ENCODE measurements around the gene FLT3LG. TPM values are rescaled to one million over a fixed set of nuclear protein-coding genes. Genes with fewer than 3 reads are reported as not detected.
"Not testable (repeated sequence)": the region's sequence is repeated elsewhere in the genome, so short reads cannot be mapped to it uniquely, and the experiment has no call there.

FLT3LG gene
- polyA plus RNA-seq, 3 donors = 2.6 to 3.2 (median 2.7) TPM

- no peak for DNase-seq (ENCODE audit: low read depth in 3 of 3, low spot score in 2 of 3)
Measured at GRCh38 chr19:49440439-49441209, 33.4 kb upstream of the FLT3LG start.

- no peak for DNase-seq (ENCODE audit: low read depth in 3 of 3, low spot score in 2 of 3)
Measured at GRCh38 chr19:49441210-49441959, 32.6 kb upstream of the FLT3LG start, which contains the start of gene SLC17A7. SLC17A7 (minus strand) TSS chr19:49441527; CDS start chr19:49441379, 148 bp downstream.

- DNase-seq (ENCODE audit: low read depth in 3 of 3, low spot score in 2 of 3) = no peak
Measured at GRCh38 chr19:49441960-49442350, 32.1 kb upstream of the FLT3LG start.

DNA sequence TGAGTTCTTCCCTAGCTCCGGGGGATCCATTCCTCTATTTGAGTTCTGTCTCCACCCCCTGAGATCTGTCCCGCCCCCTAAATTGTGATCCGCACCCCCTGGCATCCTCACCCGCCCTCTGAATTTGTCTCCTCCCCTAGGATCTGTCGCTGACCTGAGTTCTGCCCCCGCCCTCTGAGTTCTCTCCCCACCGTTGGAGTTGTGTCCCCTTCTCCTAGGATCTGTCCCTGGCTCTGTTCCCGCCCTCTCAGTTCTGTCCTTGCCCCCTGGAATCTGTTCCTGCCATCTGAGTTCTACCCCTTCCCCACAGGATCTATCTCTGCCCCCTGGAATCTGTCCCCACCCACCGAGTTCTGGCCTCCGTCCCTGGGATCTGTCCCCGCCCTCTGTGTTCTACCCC lies 31.7 kb upstream of the FLT3LG start:
- DNase-seq (ENCODE audit: low read depth in 3 of 3, low spot score in 2 of 3) = no peak

GRCh38 chr19:49442771-49443365 lies 31.1 kb upstream of the FLT3LG start:
- peak in 1 of 3 donors; percentile 68 for DNase-seq (ENCODE audit: low read depth in 3 of 3, low spot score in 2 of 3)

DNA sequence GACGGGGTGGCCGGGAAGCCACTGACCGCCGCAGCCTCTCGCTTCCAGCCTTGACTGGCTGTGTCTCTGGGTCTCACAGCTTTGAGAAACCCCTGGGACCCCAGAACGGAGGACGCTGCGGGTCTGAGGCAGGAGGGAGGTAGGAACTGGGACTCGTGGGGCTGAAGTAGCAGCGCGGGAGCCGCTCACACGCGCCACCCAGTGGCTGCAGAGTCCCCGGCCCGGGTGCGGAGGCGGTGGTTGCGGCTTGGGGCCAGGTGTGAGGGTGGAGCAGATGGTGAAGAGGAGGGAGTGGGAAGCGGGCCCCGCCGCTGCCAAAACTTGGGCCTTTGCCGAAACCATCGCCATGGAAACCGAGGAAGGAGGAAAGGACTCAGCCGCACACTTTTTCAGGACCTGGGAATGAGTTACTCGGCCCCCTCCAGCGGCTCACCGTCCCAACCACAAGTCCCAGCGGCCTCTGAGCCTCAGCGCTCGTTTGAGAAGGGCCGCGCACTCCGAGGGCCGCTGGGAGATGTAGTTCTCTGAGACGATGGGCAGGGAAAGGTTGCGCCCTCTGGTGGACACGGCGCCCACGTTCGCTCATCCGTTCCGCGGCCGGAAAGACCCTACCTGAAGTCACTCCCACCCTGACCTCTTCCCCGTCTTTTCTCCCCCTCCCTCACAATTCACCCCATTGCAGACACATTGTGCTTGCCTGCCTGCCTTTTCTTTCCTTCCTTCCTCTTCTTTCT lies 30.5 kb upstream of the FLT3LG start:
- DNase-seq (ENCODE audit: low read depth in 3 of 3, low spot score in 2 of 3) = peak in 2 of 3 donors; percentile 91 to 92

GRCh38 chr19:49444100-49444700 lies 29.8 kb upstream of the FLT3LG start:
- not testable (repeated sequence) for DNase-seq (ENCODE audit: low read depth in 3 of 3, low spot score in 2 of 3)

- no peak for DNase-seq (ENCODE audit: low read depth in 3 of 3, low spot score in 2 of 3)
Measured at GRCh38 chr19:49445997-49446396, 28.0 kb upstream of the FLT3LG start.

- no peak for DNase-seq (ENCODE audit: low read depth in 3 of 3, low spot score in 2 of 3)
Measured at GRCh38 chr19:49447485-49448431, 26.3 kb upstream of the FLT3LG start.

DNA sequence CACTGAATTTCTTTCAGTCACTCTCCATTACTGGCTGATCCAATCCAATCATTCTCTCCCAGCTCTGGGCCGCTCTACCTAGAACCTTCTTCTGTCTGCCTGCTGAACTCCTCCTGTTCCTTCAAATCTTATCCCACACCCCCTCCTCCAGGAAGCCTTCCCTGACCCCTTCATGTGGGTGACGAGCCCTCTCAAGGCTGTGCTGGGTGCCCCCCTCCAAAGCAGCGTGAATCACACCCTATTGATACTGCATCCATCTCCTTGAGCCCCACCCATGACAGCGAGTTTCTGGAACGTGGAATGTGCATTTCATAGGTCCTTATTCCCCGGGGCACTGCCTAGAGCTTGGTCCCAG lies 25.6 kb upstream of the FLT3LG start:
- no peak for DNase-seq (ENCODE audit: low read depth in 3 of 3, low spot score in 2 of 3)

- no peak for DNase-seq (ENCODE audit: low read depth in 3 of 3, low spot score in 2 of 3)
Measured at GRCh38 chr19:49450405-49450804, 23.6 kb upstream of the FLT3LG start.

DNA sequence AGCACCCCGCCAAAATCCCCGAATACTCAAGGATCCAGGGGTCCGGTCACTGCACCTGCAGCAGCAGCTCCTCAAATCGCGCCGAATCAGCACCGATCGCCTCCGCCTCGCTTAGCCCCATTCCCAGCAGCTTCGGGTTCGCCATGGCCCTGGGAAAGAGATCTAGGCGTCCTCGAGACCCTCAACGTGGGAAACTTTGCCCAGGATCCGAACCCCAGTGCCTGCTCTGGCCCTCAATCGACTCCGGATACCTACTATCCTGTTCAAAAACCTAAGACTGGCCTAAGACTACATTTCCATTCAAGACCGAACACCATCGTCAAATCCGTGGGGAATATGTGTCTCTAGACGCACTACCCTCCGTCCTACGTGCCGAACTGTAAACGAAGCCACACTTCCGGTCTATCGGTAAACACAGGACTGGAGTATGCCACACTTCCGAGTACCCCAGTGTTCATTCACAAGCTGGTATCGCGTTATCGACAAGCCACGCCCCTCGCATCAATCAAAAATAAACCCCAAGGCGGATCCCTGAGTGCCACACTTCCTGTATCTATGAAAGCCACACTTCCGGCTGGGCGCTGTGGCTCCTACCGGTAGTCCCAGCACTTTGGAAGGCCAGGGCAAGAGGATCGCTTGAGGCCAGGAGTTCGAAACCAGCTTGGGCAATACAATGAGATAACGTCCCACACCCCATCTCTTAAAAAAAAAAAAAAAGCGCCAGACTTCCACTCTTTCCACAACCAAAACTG lies 22.4 kb upstream of the FLT3LG start, which contains the start of gene PIH1D1:
TSS of gene PIH1D1 (minus strand) at position 385 of the 752 bp plus-strand sequence. CDS start at position 145, 240 bp downstream.
- peak; percentile 96 to 99 (median 97) for DNase-seq (ENCODE audit: low read depth in 3 of 3, low spot score in 2 of 3)

DNA sequence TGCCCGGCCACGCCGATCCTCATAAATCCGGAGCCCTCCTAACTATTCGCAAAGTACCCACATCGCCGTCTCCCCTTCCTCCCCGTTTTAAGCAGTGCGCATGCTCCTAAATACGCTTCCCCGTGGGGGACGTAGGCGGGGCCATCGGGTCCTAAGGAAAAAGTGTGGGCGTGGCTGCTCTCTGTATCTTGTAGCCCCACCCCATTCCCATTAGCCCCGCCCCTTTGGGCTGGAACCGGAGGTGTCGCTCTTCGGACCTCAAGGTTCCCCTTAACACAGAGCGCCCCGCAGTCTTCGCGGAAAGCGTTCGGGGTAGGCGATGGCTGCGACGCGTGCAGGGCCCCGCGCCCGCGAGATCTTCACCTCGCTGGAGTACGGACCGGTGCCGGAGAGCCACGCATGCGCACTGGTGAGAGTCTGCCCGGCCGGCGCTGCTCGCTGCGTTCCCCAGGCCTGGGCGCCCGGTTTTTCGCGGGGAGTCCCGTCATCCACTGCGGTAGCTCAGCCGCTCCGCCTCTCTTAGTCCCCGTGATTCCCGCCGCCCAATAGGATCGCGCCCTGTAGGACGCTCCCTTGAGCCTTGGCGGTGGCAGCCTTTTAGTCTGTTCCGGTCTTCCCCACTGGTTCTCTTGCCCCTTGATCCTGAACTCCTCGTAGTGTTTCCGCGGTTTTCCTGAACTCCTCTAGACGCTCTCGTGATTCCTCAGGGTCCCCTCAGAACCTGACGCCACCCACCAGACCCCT lies 20.8 kb upstream of the FLT3LG start, which contains the start of gene ALDH16A1:
TSS of gene ALDH16A1 (plus strand) at position 213 of the 744 bp plus-strand sequence. CDS start at position 320, 107 bp downstream.
- DNase-seq (ENCODE audit: low read depth in 3 of 3, low spot score in 2 of 3) = peak; percentile 91 to 95 (median 94)

GRCh38 chr19:49453757-49454240 lies 20.2 kb upstream of the FLT3LG start:
- no peak for DNase-seq (ENCODE audit: low read depth in 3 of 3, low spot score in 2 of 3)

GRCh38 chr19:49455773-49456172 lies 18.2 kb upstream of the FLT3LG start:
- peak in 1 of 3 donors; percentile 67 for DNase-seq (ENCODE audit: low read depth in 3 of 3, low spot score in 2 of 3)

DNA sequence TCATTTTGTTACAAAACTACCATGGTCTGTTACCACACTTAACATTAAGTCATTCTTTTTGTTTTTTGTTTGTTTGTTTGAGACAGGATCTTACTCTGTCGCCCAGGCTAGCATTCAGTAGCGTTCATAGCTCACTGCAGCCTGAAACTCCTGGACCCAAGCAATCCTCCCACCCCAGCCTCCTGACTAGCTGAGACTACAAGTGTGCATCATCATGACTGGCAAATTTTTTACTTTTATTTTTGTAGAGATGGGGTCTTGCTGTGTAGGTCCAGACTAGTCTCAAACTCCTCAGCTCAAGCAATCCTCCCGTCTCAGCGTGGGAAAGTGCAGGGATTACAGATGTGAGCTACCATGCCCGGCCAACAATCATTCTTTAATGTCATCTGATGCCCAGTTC lies 17.7 kb upstream of the FLT3LG start:
- DNase-seq (ENCODE audit: low read depth in 3 of 3, low spot score in 2 of 3) = no peak

DNA sequence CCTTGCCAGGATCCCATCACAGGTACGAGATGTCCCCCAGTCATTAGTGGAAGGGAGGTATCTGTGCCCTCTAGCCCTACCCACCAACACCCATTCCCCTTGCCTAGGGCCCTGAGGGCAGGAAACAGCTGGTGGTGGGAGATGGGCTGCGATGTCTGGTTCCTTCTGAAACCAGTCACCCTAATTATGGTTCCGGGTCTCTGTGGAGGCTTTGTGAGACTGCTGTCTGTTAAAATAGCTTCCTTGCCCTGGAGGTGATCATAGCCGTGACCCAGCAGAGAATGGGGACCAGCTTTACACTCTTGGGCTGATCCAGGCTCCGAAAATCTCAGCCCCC lies 15.5 kb upstream of the FLT3LG start:
- DNase-seq (ENCODE audit: low read depth in 3 of 3, low spot score in 2 of 3) = no peak

DNA sequence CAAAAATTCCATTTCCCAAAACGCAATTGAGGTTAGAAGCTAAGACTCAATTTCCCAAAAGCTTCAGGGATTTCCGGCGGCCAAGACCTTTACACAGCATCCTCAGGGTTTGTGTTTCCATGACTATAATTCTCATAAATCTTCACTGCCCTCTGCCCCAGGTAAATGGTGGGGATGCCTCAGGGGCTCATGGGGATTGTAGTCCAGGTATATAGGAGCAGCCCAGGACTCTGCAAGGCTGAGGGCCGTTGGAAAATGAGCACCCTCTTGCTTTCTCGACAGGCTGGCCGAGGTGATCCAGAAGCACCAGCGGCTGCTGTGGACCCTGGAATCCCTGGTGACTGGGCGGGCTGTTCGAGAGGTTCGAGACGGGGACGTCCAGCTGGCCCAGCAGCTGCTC lies 14.6 kb upstream of the FLT3LG start:
- DNase-seq (ENCODE audit: low read depth in 3 of 3, low spot score in 2 of 3) = no peak
